ENCODE results near the gene NFIA.

NFIA gene

GRCh38 chr1:61386770-61387169 lies 304.4 kb downstream of the NFIA start:
- H3F3A ChIP-seq (ENCODE audit: insufficient read depth, low read length), result no peaks in the 10 kb centered on the region
- no peaks in the 10 kb centered on the region for H3K79me2 ChIP-seq (ENCODE audit: low read length)
- no peak overlapping the region for H3K4me2 ChIP-seq (ENCODE audit: low read depth, low read length)
- no peak overlapping the region for H3K27ac ChIP-seq (ENCODE audit: low read length)
- no peaks in the 10 kb centered on the region for H3K4me1 ChIP-seq (ENCODE audit: low read length)
- H3K27me3 ChIP-seq (replicated peaks; ENCODE audit: insufficient read depth, low read length), result no peaks in the 10 kb centered on the region
- TF ChIP-seq EZH2phosphoT487 (IDR thresholded peaks at IDR 0.05; ENCODE audit: low read length) (no peak), EZH2 (optimal IDR thresholded peaks at IDR 0.05; ENCODE audit: low read depth, low read length) (no peak)
- TF ChIP-seq, protein P1, sequence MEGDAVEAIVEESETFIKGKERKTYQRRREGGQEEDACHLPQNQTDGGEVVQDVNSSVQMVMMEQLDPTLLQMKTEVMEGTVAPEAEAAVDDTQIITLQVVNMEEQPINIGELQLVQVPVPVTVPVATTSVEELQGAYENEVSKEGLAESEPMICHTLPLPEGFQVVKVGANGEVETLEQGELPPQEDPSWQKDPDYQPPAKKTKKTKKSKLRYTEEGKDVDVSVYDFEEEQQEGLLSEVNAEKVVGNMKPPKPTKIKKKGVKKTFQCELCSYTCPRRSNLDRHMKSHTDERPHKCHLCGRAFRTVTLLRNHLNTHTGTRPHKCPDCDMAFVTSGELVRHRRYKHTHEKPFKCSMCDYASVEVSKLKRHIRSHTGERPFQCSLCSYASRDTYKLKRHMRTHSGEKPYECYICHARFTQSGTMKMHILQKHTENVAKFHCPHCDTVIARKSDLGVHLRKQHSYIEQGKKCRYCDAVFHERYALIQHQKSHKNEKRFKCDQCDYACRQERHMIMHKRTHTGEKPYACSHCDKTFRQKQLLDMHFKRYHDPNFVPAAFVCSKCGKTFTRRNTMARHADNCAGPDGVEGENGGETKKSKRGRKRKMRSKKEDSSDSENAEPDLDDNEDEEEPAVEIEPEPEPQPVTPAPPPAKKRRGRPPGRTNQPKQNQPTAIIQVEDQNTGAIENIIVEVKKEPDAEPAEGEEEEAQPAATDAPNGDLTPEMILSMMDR (IDR thresholded peaks at IDR 0.05; ENCODE audit: low read length), result no peak
- no peak for DNase-seq
- H4K20me1 ChIP-seq (ENCODE audit: insufficient read depth, low read length), result no peaks in the 10 kb centered on the region
- no peak overlapping the region for H2AFZ ChIP-seq (ENCODE audit: low read length)
- H3K9me2 ChIP-seq (replicated peaks; ENCODE audit: insufficient read depth, low read length), result no peaks in the 10 kb centered on the region
- no peak overlapping the region for H3K4me3 ChIP-seq (ENCODE audit: low read length)
- no peaks in the 10 kb centered on the region for H3K36me3 ChIP-seq (replicated peaks; ENCODE audit: insufficient read depth, low read length)
- H3K9ac ChIP-seq (ENCODE audit: low read length), result no peak overlapping the region
- H3K9me3 ChIP-seq (replicated peaks; ENCODE audit: insufficient read depth, low read length), result no peaks in the 10 kb centered on the region

DNA sequence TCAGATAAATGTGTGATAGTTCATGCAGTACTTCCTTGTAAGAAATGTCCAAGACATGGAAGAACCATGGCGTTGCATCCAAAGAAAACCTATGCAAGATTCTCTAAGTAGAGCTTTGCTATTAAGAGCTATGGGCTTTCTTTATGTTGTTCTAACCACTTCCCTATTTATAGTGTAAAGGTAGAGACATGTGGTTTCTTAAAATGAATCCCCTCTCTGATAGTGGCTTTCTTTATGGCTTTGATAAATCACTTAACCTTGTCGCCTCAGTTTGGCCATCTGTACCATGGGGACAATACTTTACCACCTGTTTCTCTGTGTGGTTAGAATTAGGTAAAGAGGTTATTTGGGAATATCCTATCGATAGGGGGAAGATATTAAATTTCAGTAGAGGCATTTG lies 305.5 kb downstream of the NFIA start:
- DNase-seq, result no peak
- Histone ChIP-seq H3K4me3 (ENCODE audit: low read length) (no peak overlapping the region), H4K20me1 (ENCODE audit: insufficient read depth, low read length) (no peaks in the 10 kb centered on the region), H3K27me3 (replicated peaks; ENCODE audit: insufficient read depth, low read length) (no peaks in the 10 kb centered on the region), H3K9me2 (replicated peaks; ENCODE audit: insufficient read depth, low read length) (no peaks in the 10 kb centered on the region), H3K27ac (ENCODE audit: low read length) (no peak overlapping the region), H3K4me2 (ENCODE audit: low read depth, low read length) (no peak overlapping the region), H3F3A (ENCODE audit: insufficient read depth, low read length) (no peaks in the 10 kb centered on the region), H3K79me2 (ENCODE audit: low read length) (no peaks in the 10 kb centered on the region), H3K9me3 (replicated peaks; ENCODE audit: insufficient read depth, low read length) (no peaks in the 10 kb centered on the region), H3K4me1 (ENCODE audit: low read length) (no peaks in the 10 kb centered on the region), H2AFZ (ENCODE audit: low read length) (no peak overlapping the region), H3K9ac (ENCODE audit: low read length) (no peak overlapping the region), H3K36me3 (replicated peaks; ENCODE audit: insufficient read depth, low read length) (no peaks in the 10 kb centered on the region)
- no peak for TF ChIP-seq EZH2 (optimal IDR thresholded peaks at IDR 0.05; ENCODE audit: low read depth, low read length)
- no peak for TF ChIP-seq EZH2phosphoT487 (IDR thresholded peaks at IDR 0.05; ENCODE audit: low read length)
- TF ChIP-seq, protein P1 (IDR thresholded peaks at IDR 0.05; ENCODE audit: low read length), result no peak

- H3K9me3 ChIP-seq (replicated peaks; ENCODE audit: insufficient read depth, low read length), result no peaks in the 10 kb centered on the region
- no peaks in the 10 kb centered on the region for H3K9me2 ChIP-seq (replicated peaks; ENCODE audit: insufficient read depth, low read length)
- no peaks in the 10 kb centered on the region for H3K27me3 ChIP-seq (replicated peaks; ENCODE audit: insufficient read depth, low read length)
- no peak overlapping the region for H3K9ac ChIP-seq (ENCODE audit: low read length)
- TF ChIP-seq, protein P1 (IDR thresholded peaks at IDR 0.05; ENCODE audit: low read length), result no peak
- no peak for TF ChIP-seq EZH2 (optimal IDR thresholded peaks at IDR 0.05; ENCODE audit: low read depth, low read length)
- TF ChIP-seq EZH2phosphoT487 (IDR thresholded peaks at IDR 0.05; ENCODE audit: low read length), result no peak
- no peak for DNase-seq
- H3K36me3 ChIP-seq (replicated peaks; ENCODE audit: insufficient read depth, low read length), result no peaks in the 10 kb centered on the region
- no peaks in the 10 kb centered on the region for H3K79me2 ChIP-seq (ENCODE audit: low read length)
- H4K20me1 ChIP-seq (ENCODE audit: insufficient read depth, low read length), result no peaks in the 10 kb centered on the region
- H3K4me3 ChIP-seq (ENCODE audit: low read length), result no peak overlapping the region
- H3K4me2 ChIP-seq (ENCODE audit: low read depth, low read length), result no peak overlapping the region
- H2AFZ ChIP-seq (ENCODE audit: low read length), result no peak overlapping the region
- no peaks in the 10 kb centered on the region for H3F3A ChIP-seq (ENCODE audit: insufficient read depth, low read length)
- H3K27ac ChIP-seq (ENCODE audit: low read length), result no peak overlapping the region
- H3K4me1 ChIP-seq (ENCODE audit: low read length), result no peaks in the 10 kb centered on the region
Measured at GRCh38 chr1:61388566-61388965, 306.2 kb downstream of the NFIA start.
